Ovary (tissue), 9 donors: ENCODE data around the gene DIPK1B. TPM values are rescaled to one million over a fixed set of nuclear protein-coding genes. Genes with fewer than 3 reads are reported as not detected.

Source experiments
- DNase-seq, 5 donors: peaks; one replicate each; pipeline ENCODE4 v3.0.0-alpha.2; 2019 to 2020
- H3K27ac ChIP-seq, 2 donors: fragments of 200-600 bp; one replicate each; pipeline versions ENCODE4 v1.5.1 to v1.8.0; 2019 to 2022
- H3K27me3 ChIP-seq: fragments of 200-600 bp; one replicate; pipeline ENCODE4 v1.8.0; 2022
- H3K36me3 ChIP-seq: fragments of 200-600 bp; sonication (generic); one replicate; pipeline ENCODE4 v1.5.1; 2019
- H3K4me1 ChIP-seq: one replicate; pipeline ENCODE4 v1.8.1; 2013; ENCODE audit warnings: mild to moderate bottlenecking, moderate library complexity; ENCODE audit not compliant: insufficient read depth
- H3K4me3 ChIP-seq: fragments of 200-600 bp; sonication (generic); one replicate; pipeline ENCODE4 v1.5.1; 2017
- H3K9me3 ChIP-seq, 2 donors: fragments of 200-600 bp in 1 of 2; sonication (generic) in 1 of 2; one replicate each; pipeline versions ENCODE4 v1.5.1 to v1.8.1; 2013 to 2019; ENCODE audit warnings: mild to moderate bottlenecking in 1 of 2, moderate library complexity in 1 of 2
- EP300 ChIP-seq: sonication (generic); formaldehyde crosslinking; IDR thresholded peaks from one replicate; pipeline ENCODE4 v1.6.1; 2017; ENCODE audit warnings: antibody characterized with exemption
- POLR2A ChIP-seq: fragments of 450-650 bp; IDR thresholded peaks from one replicate; pipeline ENCODE4 v1.6.1; 2017; ENCODE audit warnings: antibody characterized with exemption, mild to moderate bottlenecking, moderate library complexity
- WGBS, 3 donors: extraction: QIAGEN DNeasy Blood & Tissue Kit in 1 of 3; methylation state at CpG; one replicate each; pipeline versions ENCODE4 v1.1.5 to v1.1.7; 2013 to 2017; 5-methylcytosine and 5-hydroxymethylcytosine counted together
- intact Hi-C, 4 donors: fragments of 100-400 bp; cut with DNase I; formaldehyde crosslinking; loops; one replicate each; pipeline versions ENCODE4 v1.11.0 to v1.15.1; 2022 to 2023
- polyA plus RNA-seq, 2 donors: library from polyadenylated mRNA; stranded (reverse); fragments of 200-250 nt in 1 of 2; fragments of 350-450 nt in 1 of 2; fragmentation: Illumina TruSeq in 1 of 2; extraction: RNeasy Lipid Tissue Mini Kit (QIAGEN cat#74804) in 1 of 2; gene quantifications; one replicate each; pipeline ENCODE4 v1.2.3, GENCODE V29; 2013 to 2014
- total RNA-seq, 7 donors: library from RNA; depleted of rRNA in 2 of 7; stranded (reverse); fragments of >200 nt in 2 of 7; fragmentation: NEBNext Ultra II Directional in 3 of 7; extraction: Animal tissue kit (Norgen Biotek cat#: 25700) in 3 of 7; gene quantifications; one replicate each; pipeline versions ENCODE4 v1.1.0 to v1.2.4, GENCODE V29; 2016 to 2023
- TF ChIP-seq, protein P1 (sequence below), 3 donors: fragments of 450-650 bp in 2 of 3; fragments of 200-600 bp in 1 of 3; IDR thresholded peaks; one replicate each; pipeline versions ENCODE4 v1.5.1 to v1.8.0; 2016 to 2022; ENCODE audit warnings: antibody characterized with exemption in 3 of 3, mild to moderate bottlenecking in 1 of 3
- donor health status: DM: no; HTN: no; CAD: no; lungs with moderate emphysema.
- donor health status: DM: no; HTN: no; CAD: no.
- donor health status: Bipolar disorder and iron deficiency.
- donor health status: DM: yes; HTN: yes; CAD: no.
- donor health status: DM: no; HTN: no; CAD: no.
- donor health status: DM: yes; HTN: yes; CAD: no.

DIPK1B gene
- total and polyA plus RNA-seq, 9 donors = 2.9 to 23.4 (median 13.1) TPM

DNA sequence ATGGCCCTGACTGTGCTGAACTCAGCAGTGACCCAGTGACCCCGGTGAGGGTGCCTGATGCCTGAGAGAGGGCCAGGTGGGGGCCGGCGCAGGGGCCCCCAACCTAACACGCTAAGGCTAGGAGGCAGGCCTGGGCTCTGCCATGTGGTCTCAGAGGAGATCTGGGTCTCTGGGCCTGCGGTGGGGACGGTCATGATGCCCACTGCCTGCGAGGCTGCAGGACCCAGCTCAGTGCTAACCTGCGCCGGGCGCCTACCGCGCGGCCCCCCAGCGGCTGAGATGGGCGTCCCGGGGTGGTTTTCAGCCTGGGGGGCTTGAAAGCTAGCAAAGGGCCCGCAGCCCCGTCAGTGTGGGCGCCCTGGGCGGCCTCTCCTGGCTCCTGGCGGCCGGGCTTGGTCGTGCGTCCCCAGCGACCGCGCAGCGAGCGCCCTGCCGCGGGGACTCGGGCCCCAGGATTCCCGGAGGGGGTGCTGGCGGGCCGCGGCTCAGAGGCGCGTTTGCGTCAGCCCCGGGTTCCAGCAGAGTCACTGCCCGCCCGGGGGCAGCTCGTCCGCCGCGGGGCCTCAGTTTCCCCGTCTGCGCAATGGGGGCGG is 47.2 kb upstream of the DIPK1B start:
- intact Hi-C loops = no loop called here

DNA sequence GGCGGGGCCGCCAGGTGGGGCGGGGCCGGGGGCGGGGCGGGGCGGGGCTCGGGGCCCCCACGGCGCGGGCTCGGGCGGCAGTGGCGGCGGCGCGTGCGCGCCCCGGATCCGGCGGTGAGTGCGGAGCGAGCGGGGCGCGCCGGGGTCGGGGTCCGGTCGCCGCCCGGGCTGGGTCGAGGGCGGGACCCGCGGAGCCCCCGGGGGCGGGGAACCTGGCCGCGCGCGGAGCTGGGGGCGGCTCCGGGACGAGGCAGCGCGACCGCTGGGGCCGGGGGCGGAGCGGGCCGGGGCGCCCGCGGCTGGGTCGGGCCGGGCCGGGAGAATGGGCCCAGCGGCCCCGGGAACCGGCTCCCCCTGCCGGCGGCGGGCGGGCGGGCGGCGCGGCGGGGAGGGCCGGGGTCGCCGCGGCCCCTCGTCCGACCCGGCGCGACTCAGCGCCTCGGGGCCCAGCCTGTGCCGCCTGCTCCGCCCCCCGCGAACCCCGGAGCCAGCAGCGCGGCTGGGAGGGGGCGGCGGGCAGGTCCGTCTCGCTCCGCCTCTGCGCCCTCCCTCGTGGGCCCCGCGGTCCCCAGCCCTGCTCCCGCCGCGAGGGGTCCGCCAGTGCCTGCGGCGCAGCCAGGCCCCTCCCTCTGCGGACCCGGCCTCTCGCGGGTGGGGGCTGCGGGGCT is 46.5 kb upstream of the DIPK1B start:
- DNase-seq = no peak
- Histone ChIP-seq H3K27me3 (peaks cover 3% of the 10 kb centered on the region), H3K4me3 (peak overlapping the region; percentile 19), H3K36me3 (no peaks in the 10 kb centered on the region), H3K4me1 (no peaks in the 10 kb centered on the region), H3K27ac (no peak overlapping the region), H3K9me3 (no peaks in the 10 kb centered on the region)
- intact Hi-C loops = no loop called here
- TF ChIP-seq, protein P1, sequence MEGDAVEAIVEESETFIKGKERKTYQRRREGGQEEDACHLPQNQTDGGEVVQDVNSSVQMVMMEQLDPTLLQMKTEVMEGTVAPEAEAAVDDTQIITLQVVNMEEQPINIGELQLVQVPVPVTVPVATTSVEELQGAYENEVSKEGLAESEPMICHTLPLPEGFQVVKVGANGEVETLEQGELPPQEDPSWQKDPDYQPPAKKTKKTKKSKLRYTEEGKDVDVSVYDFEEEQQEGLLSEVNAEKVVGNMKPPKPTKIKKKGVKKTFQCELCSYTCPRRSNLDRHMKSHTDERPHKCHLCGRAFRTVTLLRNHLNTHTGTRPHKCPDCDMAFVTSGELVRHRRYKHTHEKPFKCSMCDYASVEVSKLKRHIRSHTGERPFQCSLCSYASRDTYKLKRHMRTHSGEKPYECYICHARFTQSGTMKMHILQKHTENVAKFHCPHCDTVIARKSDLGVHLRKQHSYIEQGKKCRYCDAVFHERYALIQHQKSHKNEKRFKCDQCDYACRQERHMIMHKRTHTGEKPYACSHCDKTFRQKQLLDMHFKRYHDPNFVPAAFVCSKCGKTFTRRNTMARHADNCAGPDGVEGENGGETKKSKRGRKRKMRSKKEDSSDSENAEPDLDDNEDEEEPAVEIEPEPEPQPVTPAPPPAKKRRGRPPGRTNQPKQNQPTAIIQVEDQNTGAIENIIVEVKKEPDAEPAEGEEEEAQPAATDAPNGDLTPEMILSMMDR (IDR thresholded peaks at IDR 0.05) = no peak
- TF ChIP-seq POLR2A (no peak), EP300 (no peak)
- WGBS, 3 donors = 0 to 1% (median 1%) methylated on average over 4 to 108 of the region's 109 CpGs

More for the DNA sequence above, 47.2 kb upstream of the DIPK1B start:
- no peak overlapping the region for H3K27ac ChIP-seq
- peaks cover 3% of the 10 kb centered on the region for H3K27me3 ChIP-seq
- H3K36me3 ChIP-seq = no peaks in the 10 kb centered on the region
- H3K4me1 ChIP-seq = no peaks in the 10 kb centered on the region
- no peaks in the 10 kb centered on the region for H3K9me3 ChIP-seq
- TF ChIP-seq EP300 = no peak
- TF ChIP-seq, protein P1 (IDR thresholded peaks at IDR 0.05) = no peak
- no peak for TF ChIP-seq POLR2A
- WGBS, 3 donors = 6 to 14% (median 8%) methylated on average over 17 to 49 of the region's 49 CpGs
- H3K4me3 ChIP-seq = peak overlapping the region; percentile 19
- no peak for DNase-seq

DNA sequence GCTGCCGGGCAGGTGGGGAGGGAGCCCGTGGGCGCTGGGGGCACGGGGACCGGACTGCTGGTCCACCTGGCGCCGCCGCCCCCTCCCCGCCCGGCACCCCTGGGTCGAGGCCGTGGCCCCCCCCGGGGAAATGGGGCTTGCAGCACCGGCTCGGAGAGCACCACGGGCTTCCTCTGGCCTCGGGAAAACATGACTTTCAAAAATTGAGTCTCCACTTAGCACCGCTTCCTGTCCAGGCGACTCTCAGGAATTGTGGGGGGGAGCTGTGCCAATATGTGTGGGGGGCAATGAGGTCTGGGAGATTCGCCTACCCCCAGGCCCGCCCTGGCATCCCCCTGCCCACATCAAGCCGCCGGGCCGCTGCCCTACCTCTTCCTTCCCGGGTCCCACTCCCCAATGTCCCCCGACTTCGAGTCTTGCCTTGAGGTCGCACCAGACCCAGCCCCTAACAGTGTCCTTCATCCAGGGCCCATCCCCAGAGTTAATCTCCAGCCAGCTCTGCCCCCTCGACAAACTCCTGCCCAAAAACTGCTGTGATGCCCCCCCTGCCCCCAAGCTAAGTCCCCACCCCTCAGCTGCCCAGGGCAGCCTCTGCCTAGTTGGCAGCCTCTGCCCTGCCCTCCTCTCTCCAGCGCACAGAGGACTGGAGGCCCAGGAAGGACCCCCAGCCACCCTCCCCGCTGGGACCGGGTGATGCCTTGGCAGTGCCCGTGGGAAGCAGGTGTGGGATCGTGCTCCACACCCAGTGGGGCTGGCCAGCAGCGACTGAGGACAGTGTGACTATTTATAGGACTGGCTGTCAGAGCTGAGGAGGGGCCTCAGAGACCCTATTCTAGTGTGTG is 45.8 kb upstream of the DIPK1B start:
- Histone ChIP-seq H3K36me3 (no peaks in the 10 kb centered on the region), H3K27ac (no peak overlapping the region), H3K4me3 (peak overlapping the region; percentile 4), H3K27me3 (peaks cover 3% of the 10 kb centered on the region), H3K9me3 (no peaks in the 10 kb centered on the region), H3K4me1 (no peaks in the 10 kb centered on the region)
- TF ChIP-seq EP300 = no peak
- TF ChIP-seq POLR2A = no peak
- TF ChIP-seq, protein P1 (IDR thresholded peaks at IDR 0.05) = no peak
- no peak for DNase-seq
- intact Hi-C loops = no loop called here
- 16 to 23% (median 23%) methylated on average over 28 to 35 of the region's 35 CpGs for WGBS, 3 donors

DNA sequence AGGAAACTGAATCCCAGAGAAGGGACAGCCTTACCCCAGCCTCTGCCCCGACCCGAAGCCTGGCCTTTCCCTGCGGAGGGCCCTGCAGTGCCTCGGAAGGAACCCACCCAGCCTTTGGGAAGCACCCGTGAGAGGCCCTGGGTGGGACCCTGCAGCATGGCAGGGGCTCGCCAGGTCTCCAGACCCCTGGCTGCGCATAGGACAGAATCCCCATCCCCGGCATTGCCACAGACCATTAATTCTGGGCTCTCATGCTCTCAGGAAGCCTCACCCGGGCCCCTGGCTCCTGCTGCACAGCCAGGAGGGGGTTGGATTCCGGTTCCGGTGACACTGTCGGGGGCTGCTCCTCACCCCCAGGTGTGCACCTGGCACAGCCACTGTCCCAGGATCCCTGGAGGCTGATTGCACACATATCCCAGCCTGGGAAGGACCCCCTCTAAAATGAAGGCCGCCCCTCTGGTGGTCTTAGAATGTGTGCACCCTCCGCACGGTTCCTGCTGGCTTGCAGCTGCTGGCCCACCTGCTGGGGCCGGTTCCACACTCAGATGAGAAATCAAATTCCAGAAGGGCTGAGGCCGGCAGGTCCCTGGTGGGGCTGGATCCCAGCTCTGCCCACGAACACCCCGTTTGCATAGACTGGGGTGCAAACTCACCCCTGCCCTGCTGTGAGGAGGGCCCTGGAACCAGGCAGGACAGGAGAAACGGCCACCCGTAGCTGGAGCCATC is 45.0 kb upstream of the DIPK1B start:
- Histone ChIP-seq H3K27ac (no peak overlapping the region), H3K4me1 (no peaks in the 10 kb centered on the region), H3K4me3 (no peak overlapping the region), H3K36me3 (no peaks in the 10 kb centered on the region), H3K27me3 (peaks cover 3% of the 10 kb centered on the region), H3K9me3 (no peaks in the 10 kb centered on the region)
- 59 to 72% (median 71%) methylated on average over 20 to 21 of the region's 21 CpGs for WGBS, 3 donors
- DNase-seq = no peak
- intact Hi-C loops = no loop called here
- TF ChIP-seq EP300 (no peak), POLR2A (no peak)
- TF ChIP-seq, protein P1 (IDR thresholded peaks at IDR 0.05) = no peak
